ENCODE data around the gene HOMEZ. TPM values are rescaled to one million over a fixed set of nuclear protein-coding genes. Genes with fewer than 3 reads are reported as not detected.

HOMEZ gene, protein sequence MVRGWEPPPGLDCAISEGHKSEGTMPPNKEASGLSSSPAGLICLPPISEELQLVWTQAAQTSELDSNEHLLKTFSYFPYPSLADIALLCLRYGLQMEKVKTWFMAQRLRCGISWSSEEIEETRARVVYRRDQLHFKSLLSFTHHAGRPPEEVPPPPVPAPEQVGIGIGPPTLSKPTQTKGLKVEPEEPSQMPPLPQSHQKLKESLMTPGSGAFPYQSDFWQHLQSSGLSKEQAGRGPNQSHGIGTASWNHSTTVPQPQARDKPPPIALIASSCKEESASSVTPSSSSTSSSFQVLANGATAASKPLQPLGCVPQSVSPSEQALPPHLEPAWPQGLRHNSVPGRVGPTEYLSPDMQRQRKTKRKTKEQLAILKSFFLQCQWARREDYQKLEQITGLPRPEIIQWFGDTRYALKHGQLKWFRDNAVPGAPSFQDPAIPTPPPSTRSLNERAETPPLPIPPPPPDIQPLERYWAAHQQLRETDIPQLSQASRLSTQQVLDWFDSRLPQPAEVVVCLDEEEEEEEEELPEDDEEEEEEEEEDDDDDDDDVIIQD
- total RNA-seq: 4.2 and 6.4 TPM in 2 replicates

GRCh38 chr14:23286020-23286901 lies at the start of gene HOMEZ:
Gene HOMEZ, minus strand, starts transcription at chr14:23286132. Its CDS starts 180 bp downstream, at chr14:23285952.

GRCh38 chr14:23320584-23321571 lies 34.9 kb upstream of the HOMEZ start, which contains the start of gene PABPN1:
Gene PABPN1, plus strand, starts transcription at chr14:23321457. Its CDS starts 13 bp downstream, at chr14:23321470.

GRCh38 chr14:23306412-23307145 lies 20.6 kb upstream of the HOMEZ start, which contains the start of gene BCL2L2:
Gene BCL2L2, plus strand, starts transcription at chr14:23306833. Its CDS starts 935 bp downstream, at chr14:23307768.

DNA sequence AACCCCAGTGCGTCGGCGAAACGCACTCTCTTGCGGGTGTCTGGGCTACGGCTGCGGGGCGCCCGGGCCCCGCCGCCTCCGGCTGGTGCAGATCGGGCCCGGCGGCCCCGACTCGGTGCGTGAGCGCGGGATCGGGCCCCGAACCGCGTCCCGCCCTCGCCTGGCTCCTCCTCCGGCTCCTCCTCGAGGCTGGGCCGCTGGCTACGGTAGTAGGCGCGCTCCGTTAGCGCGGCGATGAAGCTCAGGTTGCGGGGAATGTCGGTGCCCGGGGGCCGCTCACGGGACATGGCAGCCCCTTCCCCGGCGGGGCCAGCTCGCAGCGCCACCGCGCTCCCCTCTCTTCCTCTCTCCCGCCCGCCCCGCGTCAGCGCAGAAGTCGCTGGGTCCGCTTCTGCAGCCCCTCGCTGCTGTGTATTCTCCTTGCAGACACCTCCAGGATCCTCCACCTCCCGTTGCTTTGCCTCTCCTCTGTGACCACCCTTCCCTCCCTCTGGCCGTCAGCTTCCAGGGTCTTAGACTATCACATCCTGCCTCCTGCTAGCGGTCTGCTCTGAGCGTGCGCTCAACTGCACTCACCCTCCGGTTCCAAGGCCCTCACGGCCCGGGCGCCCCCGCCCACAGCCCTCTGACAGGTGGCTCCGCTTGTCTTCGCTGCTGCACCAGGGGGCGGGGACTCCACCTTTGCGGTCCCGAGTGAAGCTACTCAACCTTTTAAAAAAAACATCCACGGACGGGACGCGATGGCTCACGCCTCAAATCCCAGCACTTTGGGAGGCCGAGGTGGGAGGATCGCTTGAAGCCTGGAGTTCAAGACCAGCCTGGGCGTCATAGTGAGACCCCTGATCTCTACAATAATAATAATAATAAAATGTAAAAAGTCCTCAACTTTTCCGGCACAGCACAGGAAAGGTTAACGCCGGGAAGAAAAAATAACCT lies 16.6 kb upstream of the HOMEZ start, which contains the start of gene PPP1R3E:
Gene PPP1R3E, minus strand, starts transcription at position 570 of the 936 bp plus-strand sequence. Its CDS starts 283 bp downstream, at position 287.

GRCh38 chr14:23237772-23238594 lies 47.9 kb downstream of the HOMEZ start, which contains the start of gene RNF212B:
Gene RNF212B, plus strand, starts transcription at chr14:23237936. Its CDS starts 2,410 bp downstream, at chr14:23240346.

Other genes starting within 250 kb of the HOMEZ start
- gene PSMB11, start 243.9 kb downstream of the HOMEZ start, total RNA-seq: not detected in 2 replicates
- gene CDH24, start 228.6 kb downstream of the HOMEZ start, total RNA-seq: 5.0 and 5.1 TPM in 2 replicates
- 67.6 and 71.1 TPM in 2 replicates for gene ACIN1, start 191.0 kb downstream of the HOMEZ start, total RNA-seq
- 58.3 and 60.9 TPM in 2 replicates for gene C14orf119, start 190.6 kb downstream of the HOMEZ start, total RNA-seq
- gene CIROP, start 181.1 kb downstream of the HOMEZ start, total RNA-seq: 0.13 TPM in 1 of 2 replicates, not detected in the other
- not detected in 2 replicates for gene CEBPE, start 166.9 kb downstream of the HOMEZ start, total RNA-seq
- gene SLC7A8, start 102.5 kb downstream of the HOMEZ start, total RNA-seq: 8.0 and 8.6 TPM in 2 replicates
- gene RNF212B, start 48.2 kb downstream of the HOMEZ start, total RNA-seq: not detected in 2 replicates
- 3.9 and 5.0 TPM in 2 replicates for gene PPP1R3E, start 16.7 kb upstream of the HOMEZ start, total RNA-seq
- 31.4 and 31.5 TPM in 2 replicates for gene BCL2L2, start 20.7 kb upstream of the HOMEZ start, total RNA-seq
- 59.7 and 77.2 TPM in 2 replicates for gene PABPN1, start 35.3 kb upstream of the HOMEZ start, total RNA-seq
- 31.1 and 46.3 TPM in 2 replicates for gene SLC22A17, start 66.8 kb upstream of the HOMEZ start, total RNA-seq
- 4.7 and 15.0 TPM in 2 replicates for gene EFS, start 79.0 kb upstream of the HOMEZ start, total RNA-seq
- gene IL25, start 86.7 kb upstream of the HOMEZ start, total RNA-seq: not detected in 2 replicates
- 0.17 and 0.65 TPM in 2 replicates for gene CMTM5, start 90.9 kb upstream of the HOMEZ start, total RNA-seq
- not detected in 2 replicates for gene MYH6, start 122.1 kb upstream of the HOMEZ start, total RNA-seq
- gene MYH7, start 149.5 kb upstream of the HOMEZ start, total RNA-seq: not detected in 2 replicates
- 28.5 and 31.1 TPM in 2 replicates for gene NGDN, start 183.6 kb upstream of the HOMEZ start, total RNA-seq

Data from smooth muscle cell of the pulmonary artery (primary cell).